Stimulated activated CD4-positive, alpha-beta T cell treated with anti-CD3 and anti-CD28 coated beads, TNF-alpha, amount 100 ng/mL, for 4 hours (primary cell): ENCODE data around the gene OSER1.

Experiments used
- DNase-seq, 3 experiments: peaks; one replicate each; pipeline ENCODE4 v3.0.0-alpha.2; 2020; ENCODE audit warnings: low read depth in 3 of 3

Gene OSER1

DNA sequence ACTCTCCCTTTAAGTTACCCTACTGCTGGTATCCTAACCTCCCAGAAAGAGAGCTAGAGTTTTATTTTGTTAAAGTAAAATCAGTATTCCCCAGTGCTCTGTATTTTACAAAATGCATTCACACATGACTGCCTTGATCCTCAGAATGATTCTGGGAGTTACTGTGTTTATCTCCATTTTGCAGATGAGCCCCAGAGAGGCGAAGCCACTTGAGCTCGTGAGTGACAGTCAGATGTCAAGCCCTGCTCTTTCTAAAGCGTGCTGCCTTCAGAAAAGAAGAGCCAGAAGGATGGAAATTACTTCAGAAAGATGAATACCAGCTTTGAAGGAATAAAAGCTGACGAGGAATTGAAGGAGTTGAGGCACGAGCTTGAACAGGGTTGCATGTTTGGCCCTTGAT, 14.1 kb upstream of the OSER1 start:
- DNase-seq: no peak

DNA sequence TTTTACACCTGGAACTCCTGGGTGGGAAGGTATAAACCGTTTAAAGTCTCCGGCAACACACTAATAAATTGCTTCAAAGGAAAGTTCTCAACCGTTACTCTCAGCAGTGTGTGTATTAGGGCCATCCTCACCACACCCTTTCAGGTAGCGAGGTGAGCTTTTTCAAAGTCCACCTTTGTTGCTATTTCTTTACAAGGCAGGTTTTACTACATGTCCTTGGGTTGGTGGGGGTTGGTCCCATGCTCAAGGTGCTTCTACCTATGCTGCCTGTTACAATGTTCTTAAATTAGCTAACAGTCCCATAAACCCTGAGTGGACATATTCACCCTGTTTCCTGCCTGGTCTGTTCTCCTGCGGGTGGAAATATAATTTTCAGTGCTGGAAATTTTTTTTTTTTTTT, 13.2 kb upstream of the OSER1 start:
- no peak for DNase-seq

DNA sequence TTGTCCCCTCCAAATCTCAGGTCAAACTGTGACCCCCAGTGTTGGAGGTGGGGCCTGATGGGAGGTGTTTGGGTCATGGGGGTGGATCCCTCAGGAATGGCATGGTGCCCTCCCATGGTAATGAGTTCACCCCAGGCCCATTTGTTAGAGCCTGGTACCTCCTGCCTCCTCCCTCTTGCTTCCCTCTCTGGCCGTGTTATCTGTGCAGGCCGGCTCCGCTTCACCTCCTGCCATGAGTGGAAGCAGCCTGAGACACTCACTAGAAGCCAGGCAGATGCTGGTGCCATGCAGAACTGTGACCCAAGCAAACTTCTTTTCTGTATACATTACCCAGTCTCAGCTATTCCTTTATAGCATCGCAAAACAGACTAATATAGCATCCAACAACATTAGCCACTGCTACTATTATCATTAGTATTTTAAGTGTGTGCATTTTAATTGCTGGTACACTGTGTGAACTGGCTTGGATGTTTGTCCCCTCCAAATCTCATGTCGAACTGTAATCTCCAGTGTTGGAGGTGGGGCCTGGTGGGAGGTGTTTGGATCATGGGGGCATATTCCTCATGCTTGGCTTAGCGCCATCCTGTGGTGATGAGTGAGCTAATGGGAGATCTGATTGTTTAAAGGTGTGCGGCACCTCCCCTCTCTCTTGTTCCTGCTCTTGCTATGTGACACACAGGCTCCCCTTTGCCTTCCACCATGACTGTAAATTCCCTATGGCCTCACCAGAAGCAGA, 12.2 kb upstream of the OSER1 start:
- DNase-seq: no peak

DNA sequence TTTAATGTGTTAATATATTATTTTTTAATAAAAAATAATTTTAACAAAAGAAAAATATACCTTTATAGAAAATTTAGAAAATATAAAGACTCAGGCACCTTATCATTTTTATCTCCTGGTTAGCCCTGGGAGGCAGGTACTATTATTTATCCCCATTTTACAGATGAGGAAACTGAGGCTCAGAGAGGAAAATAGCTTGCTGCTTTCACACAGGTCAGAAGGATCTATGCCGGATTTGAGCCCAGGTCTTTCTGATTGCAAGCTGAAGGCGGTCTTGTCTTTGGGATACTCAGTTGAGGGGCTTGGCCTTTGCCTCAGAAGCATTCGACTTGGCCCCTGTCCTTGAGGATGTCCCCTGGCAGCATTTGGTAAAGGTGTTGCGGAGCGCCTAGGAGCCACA, 11.5 kb upstream of the OSER1 start:
- DNase-seq: no peak

- no peak for DNase-seq
Measured at GRCh38 chr20:44221368-44221954, 10.9 kb upstream of the OSER1 start.

DNA sequence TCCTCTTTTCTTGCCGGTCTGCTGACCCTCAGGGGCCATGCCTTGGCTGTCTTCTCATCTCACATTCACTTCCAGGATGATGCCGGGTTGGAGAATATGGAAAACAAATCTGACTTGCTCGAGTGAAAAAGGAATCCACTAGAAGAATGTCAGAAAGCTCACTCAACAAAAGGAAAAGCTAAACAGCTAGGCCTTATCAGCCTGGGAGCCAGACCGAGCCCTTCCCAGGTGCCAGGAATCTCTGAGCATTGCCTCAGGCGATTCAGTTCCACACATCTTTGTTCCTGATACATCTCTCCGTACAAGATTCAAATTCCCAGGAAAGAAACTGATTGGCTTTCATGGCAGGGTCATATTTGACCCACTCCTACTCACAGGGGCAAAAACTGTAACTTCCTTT, 9.2 kb upstream of the OSER1 start:
- DNase-seq: no peak

DNA sequence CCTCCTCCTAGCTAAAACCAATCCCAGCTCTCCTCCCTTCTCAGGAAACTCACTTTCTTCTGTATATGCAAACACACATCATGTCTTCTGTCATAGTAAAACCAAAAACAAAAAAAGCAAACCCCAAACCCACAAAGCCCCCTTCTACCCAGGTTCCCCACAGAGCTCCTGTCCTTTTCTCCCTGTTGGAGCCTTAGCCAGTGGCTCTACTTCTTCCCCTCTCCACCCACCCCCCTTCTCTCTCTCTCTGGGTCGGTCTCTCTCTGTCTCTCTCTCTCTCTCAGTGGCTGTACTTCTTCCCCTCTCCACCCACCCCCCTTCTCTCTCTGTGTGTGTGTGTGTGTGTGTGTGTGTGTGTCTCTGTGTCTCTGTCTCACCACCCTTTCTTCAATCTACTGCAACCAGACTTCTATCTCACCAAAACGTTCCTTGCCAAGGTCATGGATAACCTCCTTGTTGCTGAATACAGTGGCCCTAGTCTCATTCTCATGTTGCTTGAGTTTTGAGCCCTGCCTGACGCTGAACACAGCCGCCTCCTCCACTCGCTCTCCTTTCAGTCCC, 8.7 kb upstream of the OSER1 start:
- DNase-seq: no peak

- DNase-seq: no peak
Measured at GRCh38 chr20:44218446-44218845, 7.9 kb upstream of the OSER1 start.

DNA sequence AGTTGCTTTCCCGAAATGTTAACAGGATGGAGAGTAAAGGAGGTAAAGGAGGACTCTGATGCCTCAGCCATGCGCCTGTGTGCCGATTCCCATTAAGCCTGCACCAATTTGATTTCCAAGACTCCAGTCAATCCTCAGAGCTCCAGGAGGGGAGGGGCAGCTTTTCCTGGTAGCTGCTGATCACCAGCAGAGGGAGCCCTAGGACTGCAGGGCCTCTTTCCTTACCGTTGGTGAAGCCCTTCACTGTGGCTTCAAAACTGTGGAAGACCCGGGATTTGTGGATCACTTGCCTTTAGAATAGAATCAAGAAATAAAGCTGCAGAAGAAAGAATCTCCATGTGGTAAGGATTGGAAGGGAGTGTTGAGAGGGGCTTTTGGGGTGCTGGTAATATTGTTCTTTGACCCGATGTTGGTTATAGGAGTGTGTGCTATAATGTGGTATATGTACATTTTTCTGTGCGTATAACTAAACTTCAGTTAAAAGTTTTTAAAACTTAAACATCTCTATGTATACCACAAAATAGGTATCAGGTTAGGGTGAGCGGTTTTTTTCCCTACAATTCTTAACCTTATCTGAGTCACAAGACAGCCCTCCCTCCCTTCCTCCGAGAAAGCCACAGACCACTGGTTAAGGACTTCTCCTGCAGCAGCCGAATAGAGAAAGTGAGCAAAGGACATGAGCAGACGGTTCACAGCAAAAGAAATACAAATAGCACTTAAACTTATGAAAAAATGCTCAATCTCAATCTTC, 6.9 kb upstream of the OSER1 start:
- peak; percentile 31 to 50 (median 34) for DNase-seq

GRCh38 chr20:44215125-44215524, 4.6 kb upstream of the OSER1 start:
- peak; percentile 40 to 57 (median 57) for DNase-seq

DNA sequence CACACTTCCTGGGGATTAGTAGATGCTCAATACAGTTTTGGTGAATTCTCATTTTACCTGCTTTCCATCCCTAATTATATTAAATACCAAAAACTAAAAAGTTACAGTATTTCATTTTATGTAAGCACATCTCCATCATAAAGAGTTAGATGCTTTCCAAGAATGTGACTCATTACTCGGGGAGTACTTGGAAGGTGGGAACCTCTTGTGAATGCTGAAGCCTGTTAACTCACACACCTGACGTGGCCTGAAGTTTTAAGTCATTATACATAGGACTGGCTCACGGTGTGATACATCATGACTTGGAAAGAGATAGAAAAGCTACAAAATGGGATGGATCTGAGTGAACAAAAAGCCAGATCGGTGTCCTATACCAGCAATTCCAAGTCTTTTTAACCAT, 2.2 kb upstream of the OSER1 start:
- DNase-seq: no peak

DNA sequence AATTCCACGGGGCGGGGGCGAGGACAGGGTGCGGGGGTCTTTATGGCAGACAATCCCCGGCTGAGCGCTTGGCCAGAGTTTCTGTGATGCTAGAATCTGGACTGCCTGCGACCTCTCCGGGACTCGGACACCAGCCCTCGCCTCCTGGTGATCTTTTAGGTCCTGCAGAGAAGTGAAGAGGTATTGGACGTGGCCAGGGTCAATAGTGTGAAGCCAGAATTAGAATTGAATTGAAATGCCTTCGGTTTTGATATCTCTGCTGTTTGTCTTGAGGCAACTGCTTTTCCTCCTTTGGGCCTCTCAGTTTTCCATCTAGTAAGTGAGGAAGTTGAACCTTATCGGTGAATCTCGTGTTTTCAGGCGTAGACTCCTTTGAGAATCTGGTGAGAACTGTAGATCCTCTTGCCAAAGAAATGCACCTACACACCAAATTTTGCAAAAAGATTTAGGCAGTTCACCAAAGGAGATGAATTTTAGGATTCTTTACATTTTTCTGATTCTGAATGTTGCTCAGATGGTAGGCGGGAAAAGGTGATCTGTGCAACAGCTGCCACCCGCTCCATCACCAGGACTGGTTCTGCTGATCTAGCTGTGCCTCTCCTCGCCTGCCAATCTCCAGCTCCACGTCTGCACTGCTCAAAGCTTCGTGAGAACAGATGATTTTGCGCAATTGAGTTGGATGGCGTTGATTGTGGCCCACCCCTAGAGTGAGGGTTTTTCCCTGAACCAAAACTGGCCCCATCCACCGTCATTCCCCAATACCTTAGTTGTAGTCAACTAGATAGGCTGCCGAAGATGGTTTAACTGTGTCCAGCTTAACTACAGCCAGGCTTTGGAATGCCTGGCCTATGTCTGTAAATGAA, 837 bp upstream of the OSER1 start:
- no peak for DNase-seq

DNA sequence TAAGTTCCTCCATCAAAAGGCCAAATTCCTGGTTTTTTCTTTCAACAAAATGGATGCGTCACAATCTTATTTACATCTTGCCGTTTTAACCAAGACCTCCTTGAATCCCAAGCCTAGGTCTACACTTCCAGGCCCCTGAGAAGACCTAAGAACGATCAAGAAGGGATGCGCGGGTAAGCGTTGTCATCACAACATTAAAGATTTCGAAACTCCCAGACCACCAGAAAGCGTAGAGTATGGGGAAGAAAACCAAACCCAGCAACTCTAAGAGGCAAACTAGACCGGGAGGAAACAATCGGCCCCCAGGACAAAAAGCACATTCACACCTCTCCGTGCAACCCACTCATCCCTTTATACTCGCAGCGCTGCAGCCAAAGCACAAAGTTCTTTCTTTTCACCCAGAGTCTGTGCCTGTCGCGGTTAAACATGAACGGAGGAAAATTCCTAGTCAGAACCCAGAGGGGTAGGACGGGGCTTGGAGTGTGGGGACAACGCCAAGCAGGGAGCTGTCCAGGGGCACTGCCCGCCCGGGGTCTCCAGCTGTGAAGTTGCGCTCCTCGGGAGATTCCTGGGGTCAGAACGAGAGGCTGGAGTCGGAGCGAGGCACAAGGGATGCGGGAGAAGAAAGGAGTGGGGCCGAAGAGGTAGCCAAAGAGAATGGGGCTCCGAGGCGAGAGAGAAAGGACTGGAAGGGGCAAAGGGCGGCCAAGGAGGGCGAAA, 725 bp downstream of the OSER1 start:
- no peak for DNase-seq

DNA sequence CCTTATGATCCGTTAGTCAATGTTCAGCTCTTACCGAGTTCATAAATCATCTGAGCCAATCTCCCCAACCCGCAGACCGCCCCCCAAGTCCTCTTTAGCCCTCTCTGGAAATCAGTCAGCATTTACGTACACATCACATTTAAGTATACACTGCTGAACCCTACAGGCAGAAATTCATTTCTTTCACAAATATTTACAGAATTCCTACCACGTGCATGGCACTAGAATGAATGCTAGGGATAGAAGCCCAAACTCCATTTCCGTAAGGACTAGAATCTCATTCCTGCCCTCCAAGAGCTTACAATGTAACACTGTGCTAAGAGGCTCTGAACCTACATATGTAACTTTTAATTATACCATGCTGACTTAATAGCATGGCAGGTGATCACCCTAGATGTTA, 1.8 kb downstream of the OSER1 start:
- no peak for DNase-seq

GRCh38 chr20:44208165-44208564, 2.4 kb downstream of the OSER1 start:
- no peak for DNase-seq

- DNase-seq: no peak
Measured at GRCh38 chr20:44207126-44207723, 3.3 kb downstream of the OSER1 start.

DNA sequence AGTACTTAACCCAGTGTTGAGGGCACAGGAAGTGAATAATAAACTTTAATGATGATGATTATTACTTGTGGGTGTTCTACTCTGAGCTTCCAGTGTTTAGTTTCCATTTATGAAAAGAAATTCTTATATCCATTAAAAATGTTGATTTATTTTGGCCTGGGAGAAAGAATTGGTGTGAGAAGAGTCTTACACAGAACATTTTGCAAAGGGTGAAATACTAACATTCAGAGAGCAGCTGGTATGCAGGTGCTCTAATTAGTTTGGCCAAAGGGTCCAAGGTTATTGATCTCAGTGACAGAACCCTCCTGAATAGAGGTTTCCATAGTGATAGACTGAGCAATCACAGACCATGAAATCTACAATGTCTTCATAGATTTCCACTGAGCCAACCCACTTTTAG, 4.4 kb downstream of the OSER1 start:
- no peak for DNase-seq

- DNase-seq: no peak
Measured at GRCh38 chr20:44204832-44205215, 5.7 kb downstream of the OSER1 start.

GRCh38 chr20:44204156-44204831, 6.3 kb downstream of the OSER1 start:
- no peak for DNase-seq

GRCh38 chr20:44203161-44203560, 7.4 kb downstream of the OSER1 start:
- DNase-seq: no peak
